ENCODE measurements around the gene BAZ1A.
A peak's percentile ranks its signal among the peaks of the same experiment; 100 is the strongest.

BAZ1A gene

GRCh38 chr14:34721129-34721528, 154.0 kb downstream of the BAZ1A start:
- H3K27me3 Mint-ChIP-seq: no peaks in the 10 kb centered on the region
- ATAC-seq (replicated peaks) (no peak), DNase-seq (no peak)
- no peaks in the 10 kb centered on the region for H3K36me3 Mint-ChIP-seq (ENCODE audit: insufficient read depth)
- H3K4me1 Mint-ChIP-seq (ENCODE audit: low read depth in 2 of 2): peaks cover 7% of the 10 kb centered on the region in 2 donors
- no peaks in the 10 kb centered on the region for H3K9me3 Mint-ChIP-seq
- H3K4me3 Mint-ChIP-seq: no peak overlapping the region
- no peak overlapping the region for H3K27ac Mint-ChIP-seq

DNA sequence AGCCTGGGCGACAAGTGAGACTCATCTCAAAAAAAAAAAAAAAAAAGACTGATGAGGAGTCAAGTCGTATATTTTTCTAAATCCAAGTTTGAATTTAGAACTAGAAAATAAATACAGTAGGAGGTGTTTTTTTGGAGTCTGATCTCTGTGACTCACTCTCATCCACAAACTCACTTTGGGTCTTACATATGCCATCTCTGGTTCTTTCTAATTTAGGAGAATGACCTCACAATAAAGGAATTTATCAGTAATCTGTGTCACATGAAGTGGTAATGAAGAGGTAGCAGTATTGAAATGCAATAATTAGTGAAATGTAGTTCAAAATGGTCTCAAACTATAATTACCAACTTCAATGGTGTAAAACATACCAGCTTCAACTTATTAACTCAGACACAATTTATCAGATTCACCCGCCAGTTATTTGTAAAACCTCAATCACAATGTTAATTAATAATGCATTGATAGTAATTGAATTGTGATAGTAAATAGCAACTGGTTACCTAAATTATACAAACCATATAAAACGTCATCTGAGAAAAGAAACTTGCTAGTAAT, 156.3 kb downstream of the BAZ1A start:
- no peaks in the 10 kb centered on the region for H3K27me3 Mint-ChIP-seq
- ATAC-seq (replicated peaks) (no peak), DNase-seq (no peak)
- no peaks in the 10 kb centered on the region for H3K9me3 Mint-ChIP-seq
- H3K27ac Mint-ChIP-seq: no peak overlapping the region
- H3K36me3 Mint-ChIP-seq (ENCODE audit: insufficient read depth): peaks cover under 1% of the 10 kb centered on the region
- peaks cover 7 to 10% of the 10 kb centered on the region in 2 donors for H3K4me1 Mint-ChIP-seq (ENCODE audit: low read depth in 2 of 2)
- no peak overlapping the region for H3K4me3 Mint-ChIP-seq

DNA sequence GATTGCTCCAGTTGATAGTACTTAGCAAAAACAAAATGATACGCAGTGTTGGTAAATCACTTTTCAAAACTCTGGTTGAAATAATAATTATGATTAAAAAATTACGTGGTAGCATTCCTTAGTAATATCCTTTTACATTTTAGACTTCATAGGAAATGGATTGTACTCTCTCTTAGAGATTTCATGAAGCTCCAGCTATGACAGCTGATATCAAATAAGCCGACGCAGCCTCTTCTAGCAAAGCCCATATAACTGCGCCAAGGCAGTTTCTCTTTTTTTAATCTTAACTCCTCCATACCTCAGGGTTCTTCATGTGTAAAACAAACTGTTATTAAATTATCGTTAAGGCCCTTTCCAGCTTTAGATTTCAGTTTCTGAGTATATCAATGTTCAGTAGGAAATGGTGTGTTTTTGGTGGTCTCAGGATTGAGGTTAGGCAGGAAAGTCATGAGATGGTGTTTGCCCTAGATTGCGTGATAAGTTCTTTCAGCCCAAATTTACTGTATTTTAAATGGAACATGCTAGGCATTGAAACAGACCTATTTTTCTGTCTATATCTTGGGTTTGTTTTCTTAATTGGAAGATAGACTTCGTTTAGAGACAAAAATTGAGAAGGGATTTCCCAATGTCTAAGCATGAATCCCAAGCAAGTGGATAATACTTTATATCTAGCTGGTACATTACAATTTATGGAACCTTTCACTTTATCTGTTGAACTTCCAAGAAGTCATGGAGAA, 159.9 kb downstream of the BAZ1A start:
- Mint-ChIP-seq H3K9me3 (no peaks in the 10 kb centered on the region), H3K27ac (peak overlapping the region; percentile 17 to 79), H3K4me1 (ENCODE audit: low read depth in 2 of 2) (peaks cover 7 to 12% of the 10 kb centered on the region in 2 donors), H3K27me3 (no peaks in the 10 kb centered on the region), H3K36me3 (ENCODE audit: insufficient read depth) (peaks cover 6% of the 10 kb centered on the region), H3K4me3 (peak overlapping the region; percentile 81 to 85)
- DNase-seq (no peak), ATAC-seq (replicated peaks) (no peak)

DNA sequence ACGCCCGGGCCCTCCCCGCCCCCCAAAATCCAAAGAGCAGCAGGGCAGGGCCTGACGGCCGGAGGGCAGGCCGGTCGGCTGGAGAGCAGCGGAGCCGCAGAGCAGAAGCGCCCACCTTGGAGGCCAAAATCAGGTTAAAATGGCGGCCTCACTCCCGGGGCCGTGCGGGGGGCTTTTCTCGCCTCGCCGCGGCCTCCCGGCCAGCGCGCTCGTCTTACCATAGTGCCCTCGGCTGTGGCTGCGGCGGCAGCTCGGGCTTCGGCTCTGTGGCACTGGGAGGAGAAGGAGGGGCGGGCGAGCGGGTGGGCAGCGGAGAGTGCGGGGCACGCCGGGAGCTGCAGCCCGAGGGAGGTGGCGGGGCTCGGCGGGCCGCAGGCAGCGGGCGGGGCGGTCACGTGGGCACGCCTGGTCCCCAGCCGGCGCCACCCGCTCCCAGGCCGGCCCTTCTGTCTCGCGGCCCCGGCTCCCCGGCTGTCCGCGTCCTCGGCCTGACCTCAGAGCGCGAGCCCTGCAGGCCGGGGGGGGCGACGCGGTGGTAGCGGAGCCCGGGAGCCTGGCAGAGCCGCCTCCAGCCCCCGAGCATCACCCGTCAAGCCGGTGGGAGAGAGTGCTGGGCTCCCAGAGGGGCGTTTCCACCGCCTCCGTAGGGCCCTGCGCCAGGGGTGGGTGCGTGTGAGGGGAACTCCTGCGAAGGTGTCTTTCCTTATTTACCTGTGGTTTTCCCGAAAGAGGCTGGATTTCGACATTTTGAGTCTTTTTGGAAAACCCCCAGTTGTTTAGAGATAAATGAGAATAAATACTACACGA, 160.6 kb downstream of the BAZ1A start, which contains the start of gene CFL2:
TSS of gene CFL2 (minus strand) at position 274 of the 807 bp plus-strand sequence. CDS start at position 221, 53 bp downstream.
- peaks cover 6% of the 10 kb centered on the region for H3K36me3 Mint-ChIP-seq (ENCODE audit: insufficient read depth)
- peak within 1 kb of the TSS; percentile 81 to 83 for H3K27ac Mint-ChIP-seq
- H3K9me3 Mint-ChIP-seq: no peaks in the 10 kb centered on the region
- ATAC-seq (replicated peaks) (peak; percentile 90), DNase-seq (peak; percentile 59 to 60 (median 59))
- H3K27me3 Mint-ChIP-seq: no peaks in the 10 kb centered on the region
- H3K4me1 Mint-ChIP-seq (ENCODE audit: low read depth in 2 of 2): peaks cover 7 to 12% of the 10 kb centered on the region in 2 donors
- peak within 1 kb of the TSS; percentile 81 to 85 for H3K4me3 Mint-ChIP-seq

DNA sequence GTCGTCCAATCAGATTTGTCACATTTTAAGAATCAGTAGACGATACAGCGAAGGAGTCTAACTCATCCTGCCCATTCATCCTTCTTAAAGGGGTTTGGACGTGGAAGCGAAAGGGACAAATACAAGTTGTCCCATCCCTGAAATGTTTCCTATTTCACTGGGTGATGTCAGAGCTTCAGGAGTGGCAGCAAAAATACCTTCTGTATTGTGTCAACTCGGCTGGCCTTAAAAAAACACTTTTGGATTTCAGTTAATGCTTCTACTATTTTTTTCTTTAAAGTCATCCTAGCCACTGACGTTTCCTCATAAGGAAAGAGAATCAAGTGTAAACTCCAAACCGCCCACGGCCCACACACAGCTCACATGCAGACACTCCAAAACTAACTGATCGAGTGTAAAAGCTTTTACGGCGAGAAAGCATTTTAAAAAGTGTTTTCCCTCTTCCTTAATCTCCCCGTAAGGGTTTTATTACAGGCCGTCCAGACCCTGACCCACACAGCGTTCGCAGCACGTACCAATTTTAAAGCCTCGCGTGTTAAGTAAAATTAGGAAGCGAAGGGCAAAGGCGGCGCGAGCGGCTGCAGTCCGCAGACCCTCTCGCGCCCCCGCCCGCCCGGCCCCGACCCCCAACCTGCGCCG, 161.4 kb downstream of the BAZ1A start:
- H3K27me3 Mint-ChIP-seq: no peaks in the 10 kb centered on the region
- ATAC-seq (replicated peaks) (peak; percentile 5), DNase-seq (peak in 1 of 3 experiments; percentile 12)
- H3K9me3 Mint-ChIP-seq: no peaks in the 10 kb centered on the region
- H3K4me3 Mint-ChIP-seq: peak overlapping the region; percentile 81 to 85
- peaks cover 7 to 12% of the 10 kb centered on the region in 2 donors for H3K4me1 Mint-ChIP-seq (ENCODE audit: low read depth in 2 of 2)
- peaks cover 6% of the 10 kb centered on the region for H3K36me3 Mint-ChIP-seq (ENCODE audit: insufficient read depth)
- H3K27ac Mint-ChIP-seq: peak overlapping the region; percentile 81 to 83

- peaks cover 7 to 12% of the 10 kb centered on the region in 2 donors for H3K4me1 Mint-ChIP-seq (ENCODE audit: low read depth in 2 of 2)
- peak overlapping the region; percentile 81 to 85 for H3K4me3 Mint-ChIP-seq
- H3K27me3 Mint-ChIP-seq: no peaks in the 10 kb centered on the region
- H3K36me3 Mint-ChIP-seq (ENCODE audit: insufficient read depth): peaks cover 8% of the 10 kb centered on the region
- DNase-seq (no peak), ATAC-seq (replicated peaks) (no peak)
- no peaks in the 10 kb centered on the region for H3K9me3 Mint-ChIP-seq
- H3K27ac Mint-ChIP-seq: peak overlapping the region; percentile 81 to 83
These were observed 162.0 kb downstream of the BAZ1A start for GRCh38 chr14:34713122-34713680.

DNA sequence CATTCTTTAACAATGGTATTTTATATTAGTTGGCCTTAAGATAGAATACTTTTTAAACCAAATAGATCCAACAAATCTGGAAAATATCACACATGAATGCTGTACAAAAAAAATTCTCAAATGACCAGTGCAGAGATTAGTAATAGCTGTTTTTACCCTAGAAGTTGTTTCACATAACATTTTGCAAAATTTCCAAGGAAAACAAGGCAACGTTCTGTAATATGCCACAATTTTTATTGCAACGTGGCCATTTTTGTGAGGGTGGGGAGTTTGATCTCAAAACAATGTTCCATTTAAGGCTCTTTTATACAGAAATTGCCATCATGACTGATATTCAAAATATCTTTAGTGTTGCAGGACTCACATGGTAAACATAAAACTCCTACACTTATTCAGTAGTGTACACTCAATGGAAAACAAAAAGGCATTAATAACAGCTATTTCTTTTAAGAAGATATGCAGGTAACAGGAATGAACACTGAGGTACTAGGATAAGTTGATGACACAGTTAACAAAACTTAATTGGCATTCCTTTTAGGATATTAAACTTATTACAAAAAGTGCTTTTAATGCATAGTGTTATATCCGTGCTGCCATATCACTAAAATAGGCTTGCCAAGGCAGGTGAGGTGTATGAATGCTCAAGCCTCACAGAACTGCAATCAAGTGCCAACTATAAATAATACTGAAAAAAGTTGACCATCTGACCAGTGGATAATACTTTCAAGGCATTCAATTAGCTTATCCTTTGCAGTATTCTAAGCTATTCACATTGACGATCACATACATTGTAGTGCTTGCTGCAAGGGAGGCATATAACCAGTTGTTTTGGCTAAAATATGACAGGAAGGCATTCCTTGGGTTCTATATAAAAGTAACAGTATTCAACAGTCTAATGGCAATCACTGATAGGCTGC, 163.1 kb downstream of the BAZ1A start:
- ATAC-seq (replicated peaks) (no peak), DNase-seq (no peak)
- Mint-ChIP-seq H3K36me3 (ENCODE audit: insufficient read depth) (peaks cover 8% of the 10 kb centered on the region), H3K27me3 (no peaks in the 10 kb centered on the region), H3K27ac (peak overlapping the region in 1 of 2 donors; percentile 78), H3K4me1 (ENCODE audit: low read depth in 2 of 2) (peaks cover 7 to 12% of the 10 kb centered on the region in 2 donors), H3K4me3 (no peak overlapping the region), H3K9me3 (no peaks in the 10 kb centered on the region)

- H3K27me3 Mint-ChIP-seq: no peaks in the 10 kb centered on the region
- peak overlapping the region in 1 of 2 donors; percentile 78 for H3K27ac Mint-ChIP-seq
- H3K9me3 Mint-ChIP-seq: no peaks in the 10 kb centered on the region
- H3K4me1 Mint-ChIP-seq (ENCODE audit: low read depth in 2 of 2): peaks cover 7 to 12% of the 10 kb centered on the region in 2 donors
- H3K36me3 Mint-ChIP-seq (ENCODE audit: insufficient read depth): peaks cover 8% of the 10 kb centered on the region
- no peak for ATAC-seq (replicated peaks)
- DNase-seq: no peak
- no peak overlapping the region for H3K4me3 Mint-ChIP-seq
These were observed 164.0 kb downstream of the BAZ1A start for GRCh38 chr14:34711169-34711568.

GRCh38 chr14:34710744-34711143, 164.4 kb downstream of the BAZ1A start:
- Mint-ChIP-seq H3K4me3 (no peak overlapping the region), H3K4me1 (ENCODE audit: low read depth in 2 of 2) (peaks cover 7 to 12% of the 10 kb centered on the region in 2 donors), H3K9me3 (no peaks in the 10 kb centered on the region), H3K27ac (no peak overlapping the region), H3K36me3 (ENCODE audit: insufficient read depth) (peaks cover 8% of the 10 kb centered on the region), H3K27me3 (no peaks in the 10 kb centered on the region)
- DNase-seq (no peak), ATAC-seq (replicated peaks) (no peak)

DNA sequence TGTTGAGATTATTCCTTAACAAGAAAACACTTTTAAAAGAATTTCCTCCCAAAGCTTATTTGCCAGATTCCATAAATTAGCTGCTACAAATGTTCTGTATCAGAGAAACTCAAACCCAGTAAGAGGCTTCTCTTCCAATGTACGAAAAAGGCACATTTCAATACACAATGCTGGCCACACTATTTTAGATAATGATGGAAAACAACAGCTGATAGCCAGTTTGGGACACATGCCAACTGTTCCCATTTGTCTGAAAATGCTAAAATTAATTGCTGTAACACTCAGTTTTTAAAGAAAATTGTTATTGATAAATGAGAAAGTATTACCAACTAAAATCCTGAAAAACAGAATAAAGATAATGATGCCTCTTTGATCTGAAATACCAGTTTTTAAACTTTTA, 165.2 kb downstream of the BAZ1A start:
- H3K27ac Mint-ChIP-seq: no peak overlapping the region
- no peaks in the 10 kb centered on the region for H3K27me3 Mint-ChIP-seq
- H3K9me3 Mint-ChIP-seq: no peaks in the 10 kb centered on the region
- DNase-seq (no peak), ATAC-seq (replicated peaks) (no peak)
- no peak overlapping the region for H3K4me3 Mint-ChIP-seq
- peaks cover 7 to 8% of the 10 kb centered on the region in 2 donors for H3K4me1 Mint-ChIP-seq (ENCODE audit: low read depth in 2 of 2)
- H3K36me3 Mint-ChIP-seq (ENCODE audit: insufficient read depth): peaks cover 10% of the 10 kb centered on the region

DNA sequence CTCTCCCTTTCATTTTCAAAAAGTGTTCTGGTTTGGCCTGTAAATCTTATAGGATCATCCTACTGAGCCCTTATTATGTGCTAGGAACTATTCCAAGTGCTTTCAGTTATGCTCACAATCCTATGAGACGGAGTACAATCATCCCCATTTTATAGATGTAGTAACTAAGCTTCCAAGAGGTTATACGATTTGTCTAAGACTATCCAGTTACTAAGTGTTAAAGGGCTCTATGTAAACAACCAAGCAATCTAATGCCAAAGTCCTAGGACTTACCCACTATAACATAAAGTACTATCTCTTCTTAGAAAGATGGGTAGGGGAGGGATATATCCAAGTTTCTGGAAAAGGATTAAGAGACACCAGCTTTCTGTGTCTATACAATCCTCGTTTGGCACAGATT, 167.4 kb downstream of the BAZ1A start:
- H3K36me3 Mint-ChIP-seq (ENCODE audit: insufficient read depth): peaks cover 5% of the 10 kb centered on the region
- H3K9me3 Mint-ChIP-seq: no peaks in the 10 kb centered on the region
- no peak overlapping the region for H3K4me3 Mint-ChIP-seq
- ATAC-seq (replicated peaks): no peak
- no peak overlapping the region for H3K27ac Mint-ChIP-seq
- no peaks in the 10 kb centered on the region for H3K4me1 Mint-ChIP-seq (ENCODE audit: low read depth in 2 of 2)
- no peak for DNase-seq
- H3K27me3 Mint-ChIP-seq: no peaks in the 10 kb centered on the region

Measured in effector memory CD8-positive, alpha-beta T cell (primary cell).